Heart right ventricle (tissue), 16 donors: ENCODE measurements around the gene P2RX7. TPM values are rescaled to one million over a fixed set of nuclear protein-coding genes. Genes with fewer than 3 reads are reported as not detected.

Experiments
- ATAC-seq, 8 donors: fragments of 200-7000 bp; cut with Tn5 transposase; one replicate each; pipeline ENCODE4 v1.9.1; 2020; ENCODE audit warnings: mild to moderate bottlenecking in 8 of 8, moderate library complexity in 8 of 8, moderate number of reproducible peaks in 1 of 8
- DNase-seq, 2 donors: peaks; one replicate each; pipeline ENCODE4 v3.0.0-alpha.2; 2020
- H3K27ac ChIP-seq, 10 donors: fragments of 200-600 bp; sonication (generic) in 2 of 10; one replicate each; pipeline versions ENCODE4 v1.5.0 to v1.8.0; 2020 to 2022; ENCODE audit warnings: mild to moderate bottlenecking in 3 of 10
- H3K27me3 ChIP-seq, 7 donors: fragments of 200-600 bp; one replicate each; pipeline ENCODE4 v1.8.0; 2021 to 2022; ENCODE audit warnings: mild to moderate bottlenecking in 2 of 7
- H3K36me3 ChIP-seq, 9 donors: fragments of 200-600 bp; sonication (generic) in 1 of 9; one replicate each; pipeline versions ENCODE4 v1.5.0 to v1.8.0; 2020 to 2022; ENCODE audit warnings: mild to moderate bottlenecking in 2 of 9
- H3K4me1 ChIP-seq, 9 donors: fragments of 200-600 bp; sonication (generic) in 1 of 9; one replicate each; pipeline versions ENCODE4 v1.5.0 to v1.8.0; 2020 to 2022; ENCODE audit warnings: mild to moderate bottlenecking in 4 of 9
- H3K4me3 ChIP-seq, 10 donors: fragments of 200-600 bp; sonication (generic) in 2 of 10; one replicate each; pipeline versions ENCODE4 v1.5.0 to v1.8.0; 2020 to 2022; ENCODE audit warnings: mild to moderate bottlenecking in 7 of 10, moderate library complexity in 2 of 10
- H3K9me3 ChIP-seq, 11 donors: fragments of 200-600 bp in 10 of 11; sonication (generic) in 2 of 11; one replicate each; pipeline versions ENCODE4 v1.5.0 to v1.8.0; 2013 to 2022; ENCODE audit warnings: mild to moderate bottlenecking in 2 of 11, control low read depth in 1 of 11, moderate library complexity in 1 of 11
- CTCF ChIP-seq, 9 donors: fragments of 200-600 bp; sonication (generic) in 2 of 9; IDR thresholded peaks; one replicate each; pipeline versions ENCODE4 v1.5.0 to v1.8.0; 2021 to 2022; ENCODE audit warnings: antibody characterized with exemption in 9 of 9, mild to moderate bottlenecking in 5 of 9, moderate library complexity in 1 of 9
- WGBS, 2 donors: extraction: QIAGEN DNeasy Blood & Tissue Kit; methylation state at CpG; one replicate each; pipeline ENCODE4 v1.1.7; 2013; ENCODE audit warnings: inconsistent platforms in 1 of 2; 5-methylcytosine and 5-hydroxymethylcytosine counted together
- intact Hi-C, 10 donors: fragments of 100-400 bp; cut with DNase I; formaldehyde crosslinking; loops; one replicate each; pipeline versions ENCODE4 v1.11.1 to v1.14.2; 2022
- polyA plus RNA-seq, 2 donors: library from polyadenylated mRNA; stranded (reverse); fragments of 200-250 nt; gene quantifications; one replicate each; pipeline ENCODE4 v1.2.3, GENCODE V29; 2013
- total RNA-seq, 10 donors: library from RNA; stranded (reverse); fragmentation: NEBNext Ultra II Directional in 3 of 10; extraction: Animal tissue kit (Norgen Biotek cat#: 25700) in 3 of 10; gene quantifications; one replicate each; pipeline versions ENCODE4 v1.2.1 to v1.2.4, GENCODE V29; 2021 to 2023
- donor health status: Arrhythmogenic right ventricular cardiomyopathy.
- donor health status: ischemic (EF 13 %, LVEDD 7.1; RV severe dilation, severe dysfunction).
- donor health status: healthy with polysubstance abuse.
- donor health status: DM: no; HTN: yes; CAD: no.
- donor health status: DM: no; HTN: no; CAD: no.
- donor health status: ischemic (EF 25% LVEDD 6.9; RV normal size, moderate dysfunction).
- donor health status: ischemic (EF 25% LVEDD 5.7; RV mildly dilated, moderate dysfunction).
- donor health status: healthy.
- donor health status: DM: yes; HTN: yes; CAD: no.
- donor health status: Ischemic cardiomyopathy.
- donor health status: ischemic (EF 35%, LVEDD 5.7; RV mildly dilated, moderate dysfunction).
- donor health status: nonischemic (EF 11% LVEDD 7.7; RV severe dilation, severe dysfunction).
- donor health status: DM: yes; HTN: yes; CAD: no.
- donor health status: PGD.
- donor health status: ischemic (EF 29% LVEDD 5.4; RV normal size, mild dysfunction).
- donor health status: nonischemic (EF 23%, LVEDD 6.1; RV moderate dilation, normal function).

P2RX7 gene
- total and polyA plus RNA-seq, 12 donors = 0.25 to 7.0 (median 1.6) TPM

- H3K9me3 ChIP-seq = peaks cover 0 to 10% (median 0%) of the 10 kb centered on the region in 11 donors
- peaks cover 0 to 10% (median 0%) of the 10 kb centered on the region in 9 donors for H3K4me1 ChIP-seq
- intact Hi-C loops = no loop called here
- H3K27me3 ChIP-seq = no peaks in the 10 kb centered on the region
- ATAC-seq = peak in 1 of 8 donors; percentile 41
- no peak overlapping the region for H3K4me3 ChIP-seq
- no peak overlapping the region for H3K27ac ChIP-seq
- peaks cover 0 to 19% (median 0%) of the 10 kb centered on the region in 9 donors for H3K36me3 ChIP-seq
- 84 to 87% methylated on average over 15 of the region's 15 CpGs for WGBS, 2 donors
- DNase-seq = no peak
- TF ChIP-seq CTCF (IDR thresholded peaks at IDR 0.05) = no peak
These were observed 51.7 kb downstream of the P2RX7 start for GRCh38 chr12:121184425-121184824.

- WGBS, 2 donors = 94 to 95% methylated on average over 7 of the region's 7 CpGs
These were observed 52.6 kb downstream of the P2RX7 start for GRCh38 chr12:121184984-121185889.

GRCh38 chr12:121186826-121187225, 54.1 kb downstream of the P2RX7 start:
- H3K27ac ChIP-seq = no peak overlapping the region

More at GRCh38 chr12:121184984-121185889, 52.6 kb downstream of the P2RX7 start:
- Histone ChIP-seq H3K36me3 (peaks cover 0 to 19% (median 0%) of the 10 kb centered on the region in 9 donors), H3K4me1 (peaks cover 0 to 16% (median 0%) of the 10 kb centered on the region in 9 donors), H3K27ac (no peak overlapping the region), H3K9me3 (peaks cover 0 to 10% (median 0%) of the 10 kb centered on the region in 11 donors), H3K27me3 (no peaks in the 10 kb centered on the region), H3K4me3 (no peak overlapping the region)
- ATAC-seq (no peak), DNase-seq (no peak)
- no peak for TF ChIP-seq CTCF (IDR thresholded peaks at IDR 0.05)
- intact Hi-C loops = no loop called here

More at GRCh38 chr12:121186826-121187225, 54.1 kb downstream of the P2RX7 start:
- Histone ChIP-seq H3K27me3 (no peaks in the 10 kb centered on the region), H3K4me3 (no peak overlapping the region), H3K36me3 (peaks cover 0 to 10% (median 0%) of the 10 kb centered on the region in 9 donors), H3K4me1 (peaks cover 0 to 29% (median 0%) of the 10 kb centered on the region in 9 donors), H3K9me3 (peaks cover 0 to 6% (median 0%) of the 10 kb centered on the region in 11 donors)
- intact Hi-C loops = no loop called here
- ATAC-seq (no peak), DNase-seq (no peak)
- WGBS, 2 donors = 76% methylated on average over 2 of the region's 2 CpGs
- TF ChIP-seq CTCF (IDR thresholded peaks at IDR 0.05) = no peak
